ENCODE results near the gene LZTR1.
"Not testable (repeated sequence)": the region's sequence is repeated elsewhere in the genome, so short reads cannot be mapped to it uniquely, and the experiment has no call there.

Gene LZTR1

GRCh38 chr22:20996598-20997535, 14.8 kb downstream of the LZTR1 start:
- DNase-seq (ENCODE audit: low spot score): no peak

GRCh38 chr22:20997536-20998257, 15.6 kb downstream of the LZTR1 start:
- no peak for DNase-seq (ENCODE audit: low spot score)

GRCh38 chr22:20998411-20999336, 16.6 kb downstream of the LZTR1 start:
- no peak for DNase-seq (ENCODE audit: low spot score)

- no peak for DNase-seq (ENCODE audit: low spot score)
Measured at GRCh38 chr22:20999350-21000206, 17.5 kb downstream of the LZTR1 start.

GRCh38 chr22:21000207-21000986, 18.3 kb downstream of the LZTR1 start:
- DNase-seq (ENCODE audit: low spot score): no peak

GRCh38 chr22:21000987-21001600, 19.0 kb downstream of the LZTR1 start:
- no peak for DNase-seq (ENCODE audit: low spot score)

GRCh38 chr22:21001601-21002325, 19.7 kb downstream of the LZTR1 start, which contains the start of gene THAP7:
Gene THAP7, minus strand, starts transcription at chr22:21002118. Its CDS starts 207 bp downstream, at chr22:21001911.
- peak; percentile 96 for DNase-seq (ENCODE audit: low spot score)

- no peak for DNase-seq (ENCODE audit: low spot score)
Measured at GRCh38 chr22:21003782-21004181, 21.7 kb downstream of the LZTR1 start.

GRCh38 chr22:21009208-21009607, 27.1 kb downstream of the LZTR1 start:
- DNase-seq (ENCODE audit: low spot score): not testable (repeated sequence)

GRCh38 chr22:21009638-21010425, 27.7 kb downstream of the LZTR1 start:
- DNase-seq (ENCODE audit: low spot score): peak; percentile 25

- DNase-seq (ENCODE audit: low spot score): no peak
Measured at GRCh38 chr22:21010426-21011113, 28.5 kb downstream of the LZTR1 start.

- no peak for DNase-seq (ENCODE audit: low spot score)
Measured at GRCh38 chr22:21012446-21013407, 30.6 kb downstream of the LZTR1 start.

GRCh38 chr22:21013657-21014201, 31.6 kb downstream of the LZTR1 start:
- no peak for DNase-seq (ENCODE audit: low spot score)

- DNase-seq (ENCODE audit: low spot score): peak; percentile 66
Measured at GRCh38 chr22:21014202-21014725, 32.2 kb downstream of the LZTR1 start.

- DNase-seq (ENCODE audit: low spot score): no peak
Measured at GRCh38 chr22:21014726-21015465, 32.8 kb downstream of the LZTR1 start, which contains the start of gene P2RX6. Gene P2RX6, plus strand, starts transcription at chr22:21015165. Its CDS starts 10 bp downstream, at chr22:21015175.
